Measurements from ENCODE around the gene PTPRM. TPM values are rescaled to one million over a fixed set of nuclear protein-coding genes. Genes with fewer than 3 reads are reported as not detected.
A peak's percentile ranks its signal among the peaks of the same experiment; 100 is the strongest.

The PTPRM gene
- total RNA-seq, 1 donor from 2014 or later = 13.9 TPM

- H3K36me3 Mint-ChIP-seq = no peaks in the 10 kb centered on the region
- H3K9me3 Mint-ChIP-seq = no peaks in the 10 kb centered on the region
- no peak for DNase-seq (ENCODE audit: low spot score)
- no peak for TF ChIP-seq EZH2 (IDR thresholded peaks at IDR 0.05)
- TF ChIP-seq, protein P1, sequence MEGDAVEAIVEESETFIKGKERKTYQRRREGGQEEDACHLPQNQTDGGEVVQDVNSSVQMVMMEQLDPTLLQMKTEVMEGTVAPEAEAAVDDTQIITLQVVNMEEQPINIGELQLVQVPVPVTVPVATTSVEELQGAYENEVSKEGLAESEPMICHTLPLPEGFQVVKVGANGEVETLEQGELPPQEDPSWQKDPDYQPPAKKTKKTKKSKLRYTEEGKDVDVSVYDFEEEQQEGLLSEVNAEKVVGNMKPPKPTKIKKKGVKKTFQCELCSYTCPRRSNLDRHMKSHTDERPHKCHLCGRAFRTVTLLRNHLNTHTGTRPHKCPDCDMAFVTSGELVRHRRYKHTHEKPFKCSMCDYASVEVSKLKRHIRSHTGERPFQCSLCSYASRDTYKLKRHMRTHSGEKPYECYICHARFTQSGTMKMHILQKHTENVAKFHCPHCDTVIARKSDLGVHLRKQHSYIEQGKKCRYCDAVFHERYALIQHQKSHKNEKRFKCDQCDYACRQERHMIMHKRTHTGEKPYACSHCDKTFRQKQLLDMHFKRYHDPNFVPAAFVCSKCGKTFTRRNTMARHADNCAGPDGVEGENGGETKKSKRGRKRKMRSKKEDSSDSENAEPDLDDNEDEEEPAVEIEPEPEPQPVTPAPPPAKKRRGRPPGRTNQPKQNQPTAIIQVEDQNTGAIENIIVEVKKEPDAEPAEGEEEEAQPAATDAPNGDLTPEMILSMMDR (IDR thresholded peaks at IDR 0.05) = no peak
- TF ChIP-seq EZH2phosphoT487 (IDR thresholded peaks at IDR 0.05) = no peak
- Histone ChIP-seq H3F3A (ENCODE audit: low read depth) (peaks cover 26% of the 10 kb centered on the region), H3K4me3 (no peak overlapping the region), H3K36me3 (no peaks in the 10 kb centered on the region), H3K9ac (no peak overlapping the region), H3K4me2 (no peak overlapping the region), H3K27me3 (no peaks in the 10 kb centered on the region), H4K20me1 (ENCODE audit: low read depth) (no peaks in the 10 kb centered on the region), H3K9me3 (ENCODE audit: low read depth) (no peaks in the 10 kb centered on the region), H3K27ac (no peak overlapping the region), H3K4me1 (peaks cover 40% of the 10 kb centered on the region), H2AFZ (replicated peaks) (peak overlapping the region; percentile 32), H3K79me2 (ENCODE audit: low read depth) (no peaks in the 10 kb centered on the region)
- peaks cover 25% of the 10 kb centered on the region for H3K4me1 Mint-ChIP-seq
- no peak overlapping the region for H3K27ac Mint-ChIP-seq
- no peak overlapping the region for H3K4me3 Mint-ChIP-seq
- no peaks in the 10 kb centered on the region for H3K27me3 Mint-ChIP-seq (ENCODE audit: insufficient read depth, low read depth)
These were observed 55.6 kb downstream of the PTPRM start for GRCh38 chr18:7622721-7623120.

DNA sequence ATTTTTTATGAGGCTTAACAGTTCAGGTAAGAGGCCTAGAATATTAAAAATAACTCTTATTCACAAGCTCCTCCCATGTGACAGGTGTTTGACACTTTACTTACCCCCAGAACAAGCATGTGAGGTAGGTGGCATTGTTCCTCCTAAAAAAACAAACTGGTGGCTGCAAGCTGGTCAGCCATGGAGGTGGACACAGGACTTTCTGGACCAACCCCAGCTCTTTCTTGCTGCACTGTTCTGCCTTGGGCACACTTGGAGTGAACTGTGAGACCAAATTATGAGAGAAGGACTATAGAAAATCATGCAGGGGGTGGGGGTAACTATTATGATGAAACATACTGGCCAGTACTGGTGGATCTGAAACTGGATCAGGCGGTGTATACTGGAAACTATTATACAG is 56.6 kb downstream of the PTPRM start:
- Mint-ChIP-seq H3K4me3 (no peak overlapping the region), H3K4me1 (peaks cover 17% of the 10 kb centered on the region), H3K36me3 (no peaks in the 10 kb centered on the region), H3K9me3 (no peaks in the 10 kb centered on the region), H3K27ac (no peak overlapping the region), H3K27me3 (ENCODE audit: insufficient read depth, low read depth) (no peaks in the 10 kb centered on the region)
- no peaks in the 10 kb centered on the region for H4K20me1 ChIP-seq (ENCODE audit: low read depth)
- no peak overlapping the region for H3K4me2 ChIP-seq
- peaks cover 30% of the 10 kb centered on the region for H3K4me1 ChIP-seq
- no peaks in the 10 kb centered on the region for H3K27me3 ChIP-seq
- no peak overlapping the region for H2AFZ ChIP-seq (replicated peaks)
- H3K27ac ChIP-seq = no peak overlapping the region
- peaks cover 16% of the 10 kb centered on the region for H3F3A ChIP-seq (ENCODE audit: low read depth)
- H3K9ac ChIP-seq = no peak overlapping the region
- no peak for DNase-seq (ENCODE audit: low spot score)
- no peaks in the 10 kb centered on the region for H3K9me3 ChIP-seq (ENCODE audit: low read depth)
- H3K79me2 ChIP-seq (ENCODE audit: low read depth) = no peaks in the 10 kb centered on the region
- H3K4me3 ChIP-seq = no peak overlapping the region
- no peaks in the 10 kb centered on the region for H3K36me3 ChIP-seq
- TF ChIP-seq EZH2phosphoT487 (IDR thresholded peaks at IDR 0.05) (no peak), EZH2 (IDR thresholded peaks at IDR 0.05) (no peak)
- TF ChIP-seq, protein P1 (IDR thresholded peaks at IDR 0.05) = no peak

DNA sequence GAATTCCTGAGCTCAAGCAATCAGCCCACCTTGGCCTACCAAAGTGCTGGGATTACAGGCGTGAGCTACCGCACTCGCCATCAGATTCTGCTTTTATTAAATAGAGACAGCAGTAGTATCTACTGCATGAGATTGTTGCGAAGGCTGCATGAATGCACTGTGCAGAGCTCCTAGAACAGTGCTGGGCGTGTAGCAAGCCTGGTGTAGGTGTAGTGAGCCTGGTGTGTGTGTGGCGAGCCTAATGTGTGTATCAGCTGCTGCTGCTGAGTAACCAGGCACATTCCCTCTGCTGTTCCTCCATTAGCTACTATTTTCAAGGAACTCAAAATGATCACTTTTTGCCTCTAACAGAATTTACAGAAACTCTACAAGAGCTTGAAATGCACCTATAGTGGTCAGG is 57.6 kb downstream of the PTPRM start:
- Mint-ChIP-seq H3K4me3 (no peak overlapping the region), H3K27me3 (ENCODE audit: insufficient read depth, low read depth) (no peaks in the 10 kb centered on the region), H3K36me3 (no peaks in the 10 kb centered on the region), H3K27ac (no peak overlapping the region), H3K4me1 (peaks cover 7% of the 10 kb centered on the region), H3K9me3 (no peaks in the 10 kb centered on the region)
- H3K4me1 ChIP-seq = peaks cover 20% of the 10 kb centered on the region
- H3F3A ChIP-seq (ENCODE audit: low read depth) = peaks cover 6% of the 10 kb centered on the region
- no peaks in the 10 kb centered on the region for H3K9me3 ChIP-seq (ENCODE audit: low read depth)
- H3K27me3 ChIP-seq = no peaks in the 10 kb centered on the region
- no peak overlapping the region for H3K4me3 ChIP-seq
- H2AFZ ChIP-seq (replicated peaks) = no peak overlapping the region
- H4K20me1 ChIP-seq (ENCODE audit: low read depth) = no peaks in the 10 kb centered on the region
- TF ChIP-seq, protein P1 (IDR thresholded peaks at IDR 0.05) = no peak
- TF ChIP-seq EZH2phosphoT487 (IDR thresholded peaks at IDR 0.05) (no peak), EZH2 (IDR thresholded peaks at IDR 0.05) (no peak)
- no peaks in the 10 kb centered on the region for H3K79me2 ChIP-seq (ENCODE audit: low read depth)
- H3K9ac ChIP-seq = no peak overlapping the region
- H3K4me2 ChIP-seq = no peak overlapping the region
- no peaks in the 10 kb centered on the region for H3K36me3 ChIP-seq
- H3K27ac ChIP-seq = no peak overlapping the region
- no peak for DNase-seq (ENCODE audit: low spot score)

Measured in neural progenitor cell (in vitro differentiated cells).